ENCODE data around the gene ARL6IP4. TPM values are rescaled to one million over a fixed set of nuclear protein-coding genes. Genes with fewer than 3 reads are reported as not detected.

Gene ARL6IP4
- total RNA-seq, 1 experiment from 2014 or later = 132 TPM

DNA sequence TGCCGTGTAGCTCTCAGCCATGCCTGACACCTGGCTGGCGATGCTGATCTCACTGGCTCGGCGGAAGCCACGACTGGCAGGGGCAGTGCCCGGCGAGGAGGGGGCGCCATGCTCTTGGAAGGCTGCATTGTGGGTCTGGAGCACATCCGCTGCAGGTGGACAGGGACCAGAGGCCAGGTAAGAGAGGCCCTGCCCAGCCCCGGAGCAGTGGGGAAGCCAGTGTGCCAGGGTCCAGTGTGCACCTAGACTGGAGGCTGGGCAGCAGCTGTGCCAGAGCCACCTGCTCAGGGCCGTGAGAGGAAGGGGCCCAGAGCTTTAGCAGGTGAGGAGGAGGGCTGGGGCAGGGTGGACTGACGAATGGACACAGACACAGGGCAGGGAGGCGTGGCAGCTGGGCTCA is 10.1 kb downstream of the ARL6IP4 start:
- H2BK120ac ChIP-seq (ENCODE audit: low read depth, low read length, poor library complexity, severe bottlenecking) = no peak overlapping the region
- no peaks in the 10 kb centered on the region; the same call in none of the 2 replicates for H3K27me3 Mint-ChIP-seq (ENCODE audit: low read depth)
- no peaks in the 10 kb centered on the region for H3K9me3 Mint-ChIP-seq

More for the DNA sequence above, 10.1 kb downstream of the ARL6IP4 start:
- no peak overlapping the region for H3K4me3 Mint-ChIP-seq
- no peak overlapping the region for H3T11ph ChIP-seq (ENCODE audit: low read length)
- no peaks in the 10 kb centered on the region for H3K36me3 Mint-ChIP-seq (ENCODE audit: insufficient read depth in 1 of 3, low read depth in 3 of 3)
- no peaks in the 10 kb centered on the region for H3K4me1 ChIP-seq (ENCODE audit: insufficient read depth, low read length)
- H4K20me1 ChIP-seq (ENCODE audit: control insufficient read depth, insufficient read depth, insufficient read length) = no peaks in the 10 kb centered on the region
- H3K14ac ChIP-seq (ENCODE audit: insufficient read depth, low read length) = no peak overlapping the region
- no peaks in the 10 kb centered on the region for H3K79me1 ChIP-seq (ENCODE audit: insufficient read depth, low read depth, low read length, poor library complexity, severe bottlenecking)
- no peak overlapping the region for H4K91ac ChIP-seq (ENCODE audit: insufficient read length, low read depth, low read length)
- no peak overlapping the region for H2AK5ac ChIP-seq (ENCODE audit: insufficient read length, low read length)
- no peak overlapping the region for H3K18ac ChIP-seq (ENCODE audit: insufficient read length, low read depth, low read length)
- no peaks in the 10 kb centered on the region for H3K27me3 ChIP-seq (ENCODE audit: insufficient read depth, low read length)
- H3K23me2 ChIP-seq (ENCODE audit: insufficient read length, low read depth, low read length, poor library complexity, severe bottlenecking) = no peaks in the 10 kb centered on the region
- no peak overlapping the region for H3K4me2 ChIP-seq (ENCODE audit: insufficient read depth, insufficient read length, low read length)
- H3K27ac Mint-ChIP-seq = peak overlapping the region in 1 of 3 experiments; percentile 44; a peak in 1 of 7 replicates
- DNase-seq = no peak
- WGBS (ENCODE audit: extremely low coverage, insufficient read length, low lambda C conversion rate) = no CpG with 5 or more reads among the region's 13 CpGs
- no peak overlapping the region for H2BK20ac ChIP-seq (ENCODE audit: low read depth, low read length, poor library complexity, severe bottlenecking)
- no peaks in the 10 kb centered on the region for H3K9me3 ChIP-seq (ENCODE audit: control insufficient read depth, low read depth, low read length)
- no peak overlapping the region for H2AFZ ChIP-seq (ENCODE audit: low read length)
- no peak for TF ChIP-seq CTCF (conservative IDR thresholded peaks at IDR 0.05)
- no peak overlapping the region for H2BK15ac ChIP-seq (ENCODE audit: low read depth, low read length)
- no peak overlapping the region for H3K9ac ChIP-seq (ENCODE audit: extremely low read depth, insufficient read length, low read length)
- 0 out of 4 replicates have a peak, but pooled peaks cover 0 to 5% of the 10 kb centered on the region in 2 experiments for H3K4me1 Mint-ChIP-seq
- H4K5ac ChIP-seq (ENCODE audit: insufficient read length, low read depth, low read length) = no peak overlapping the region
- no peak overlapping the region for H3K56ac ChIP-seq (ENCODE audit: insufficient read length, low read depth, low read length)
- no peak overlapping the region for H4K8ac ChIP-seq (replicated peaks; ENCODE audit: insufficient read length, low read depth, low read length)
- no peak overlapping the region for H2BK12ac ChIP-seq (ENCODE audit: insufficient read length, low read depth, low read length)
- H3K27ac ChIP-seq (ENCODE audit: insufficient read length, low read depth, low read length) = no peak overlapping the region
- no peaks in the 10 kb centered on the region for H3K79me2 ChIP-seq (ENCODE audit: insufficient read depth, low read length)
- H3K4ac ChIP-seq (ENCODE audit: low read depth, low read length) = no peak overlapping the region
- no peak overlapping the region for H3K23ac ChIP-seq (ENCODE audit: insufficient read length, low read depth, low read length)
- H2BK5ac ChIP-seq (ENCODE audit: insufficient read length, low read length) = no peak overlapping the region
